Measurements from ENCODE around the gene AZIN2.

The AZIN2 gene

GRCh38 chr1:33150522-33150921, 69.6 kb downstream of the AZIN2 start:
- ChIA-PET POLR2A (no interaction called here), CTCF (no interaction called here)
- TF ChIP-seq ARNT (IDR thresholded peaks at IDR 0.05) (no peak), SP1 (IDR thresholded peaks at IDR 0.05) (no peak), FOXA1 (IDR thresholded peaks at IDR 0.05) (no peak), SUZ12 (IDR thresholded peaks at IDR 0.05) (no peak), FOXK2 (IDR thresholded peaks at IDR 0.05) (no peak)
- TF ChIP-seq, protein P1, sequence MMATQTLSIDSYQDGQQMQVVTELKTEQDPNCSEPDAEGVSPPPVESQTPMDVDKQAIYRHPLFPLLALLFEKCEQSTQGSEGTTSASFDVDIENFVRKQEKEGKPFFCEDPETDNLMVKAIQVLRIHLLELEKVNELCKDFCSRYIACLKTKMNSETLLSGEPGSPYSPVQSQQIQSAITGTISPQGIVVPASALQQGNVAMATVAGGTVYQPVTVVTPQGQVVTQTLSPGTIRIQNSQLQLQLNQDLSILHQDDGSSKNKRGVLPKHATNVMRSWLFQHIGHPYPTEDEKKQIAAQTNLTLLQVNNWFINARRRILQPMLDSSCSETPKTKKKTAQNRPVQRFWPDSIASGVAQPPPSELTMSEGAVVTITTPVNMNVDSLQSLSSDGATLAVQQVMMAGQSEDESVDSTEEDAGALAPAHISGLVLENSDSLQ (IDR thresholded peaks at IDR 0.05): no peak
- no peak for DNase-seq (ENCODE audit: extremely low spot score)

DNA sequence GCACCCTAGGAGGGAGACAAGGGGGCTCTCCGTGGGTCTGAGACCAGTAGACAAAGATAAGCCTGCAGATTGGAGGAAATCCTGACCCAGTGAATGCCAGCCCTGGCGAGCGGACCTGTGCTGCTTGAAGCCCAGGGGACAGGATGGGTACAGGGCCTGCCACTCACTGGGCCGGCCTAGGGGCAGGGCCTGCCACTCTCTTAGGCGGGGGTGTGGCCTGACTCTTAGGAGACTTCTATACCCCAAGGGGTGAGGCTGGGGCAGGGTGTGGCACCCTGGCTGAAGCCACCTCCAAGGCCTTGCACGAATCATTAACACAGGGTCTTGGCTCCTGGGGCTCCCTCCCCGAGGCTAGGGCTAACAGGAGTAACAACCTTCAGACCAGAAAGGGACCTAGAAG, 70.2 kb downstream of the AZIN2 start:
- TF ChIP-seq BHLHE40 (IDR thresholded peaks at IDR 0.05; ENCODE audit: borderline replicate concordance): no peak
- no peak for TF ChIP-seq SP1 (IDR thresholded peaks at IDR 0.05)
- TF ChIP-seq FOXM1 (IDR thresholded peaks at IDR 0.05; ENCODE audit: borderline replicate concordance): no peak
- TF ChIP-seq FOXK2 (IDR thresholded peaks at IDR 0.05): no peak
- TF ChIP-seq ARNT (IDR thresholded peaks at IDR 0.05): no peak
- TF ChIP-seq FOXA1 (IDR thresholded peaks at IDR 0.05): no peak
- no peak for TF ChIP-seq CTBP1 (IDR thresholded peaks at IDR 0.05; ENCODE audit: borderline replicate concordance)
- TF ChIP-seq ELF4 (IDR thresholded peaks at IDR 0.05): no peak
- TF ChIP-seq, protein P1 (IDR thresholded peaks at IDR 0.05): no peak
- TF ChIP-seq SUZ12 (IDR thresholded peaks at IDR 0.05): no peak
- TF ChIP-seq L3MBTL2 (conservative IDR thresholded peaks at IDR 0.05): no peak
- no peak for TF ChIP-seq TARDBP (IDR thresholded peaks at IDR 0.05)
- no peak for TF ChIP-seq NFRKB (IDR thresholded peaks at IDR 0.05)
- no peak for TF ChIP-seq ZNF384 (IDR thresholded peaks at IDR 0.05)
- no peak for TF ChIP-seq HDGF (IDR thresholded peaks at IDR 0.05; ENCODE audit: borderline replicate concordance)
- ChIA-PET POLR2A (interaction anchor here (0.8 kb wide), 1 partner anchor 30 kb away, joined by 3 read pairs; no protein-coding TSS in a partner anchor), CTCF (no interaction called here)
- DNase-seq (ENCODE audit: extremely low spot score): no peak

GRCh38 chr1:33152685-33153432, 71.9 kb downstream of the AZIN2 start:
- DNase-seq (ENCODE audit: extremely low spot score): no peak
- TF ChIP-seq NFRKB (IDR thresholded peaks at IDR 0.05) (no peak), ARNT (IDR thresholded peaks at IDR 0.05) (no peak), CTBP1 (IDR thresholded peaks at IDR 0.05; ENCODE audit: borderline replicate concordance) (no peak), ZNF384 (IDR thresholded peaks at IDR 0.05) (no peak), FOXK2 (IDR thresholded peaks at IDR 0.05) (no peak), LEF1 (IDR thresholded peaks at IDR 0.05; ENCODE audit: borderline replicate concordance) (no peak), L3MBTL2 (conservative IDR thresholded peaks at IDR 0.05) (no peak), FOXA1 (IDR thresholded peaks at IDR 0.05) (no peak), SUZ12 (IDR thresholded peaks at IDR 0.05) (no peak), ELF4 (IDR thresholded peaks at IDR 0.05) (no peak), FOXM1 (IDR thresholded peaks at IDR 0.05; ENCODE audit: borderline replicate concordance) (no peak), HDGF (IDR thresholded peaks at IDR 0.05; ENCODE audit: borderline replicate concordance) (no peak), SP1 (IDR thresholded peaks at IDR 0.05) (no peak)
- TF ChIP-seq, protein P1 (IDR thresholded peaks at IDR 0.05): no peak
- ChIA-PET CTCF (interaction anchor here (0.6 to 0.7 kb wide), 2 partner anchors 217 to 917 kb away, joined by 3 to 5 read pairs; no protein-coding TSS in a partner anchor), POLR2A (interaction anchor here (0.8 kb wide), 1 partner anchor 15 kb away, joined by 4 read pairs; no protein-coding TSS in a partner anchor)

- ChIA-PET CTCF (no interaction called here), POLR2A (no interaction called here)
- TF ChIP-seq FOXM1 (IDR thresholded peaks at IDR 0.05; ENCODE audit: borderline replicate concordance): no peak
- TF ChIP-seq FOXA1 (IDR thresholded peaks at IDR 0.05): no peak
- TF ChIP-seq CTBP1 (IDR thresholded peaks at IDR 0.05; ENCODE audit: borderline replicate concordance): no peak
- no peak for TF ChIP-seq NFRKB (IDR thresholded peaks at IDR 0.05)
- TF ChIP-seq SP1 (IDR thresholded peaks at IDR 0.05): no peak
- TF ChIP-seq L3MBTL2 (conservative IDR thresholded peaks at IDR 0.05): no peak
- TF ChIP-seq, protein P1 (IDR thresholded peaks at IDR 0.05): no peak
- TF ChIP-seq ELF4 (IDR thresholded peaks at IDR 0.05): no peak
- TF ChIP-seq SUZ12 (IDR thresholded peaks at IDR 0.05): no peak
- no peak for TF ChIP-seq ZNF384 (IDR thresholded peaks at IDR 0.05)
- no peak for TF ChIP-seq FOXK2 (IDR thresholded peaks at IDR 0.05)
- TF ChIP-seq TARDBP (IDR thresholded peaks at IDR 0.05): no peak
- no peak for TF ChIP-seq ARNT (IDR thresholded peaks at IDR 0.05)
- no peak for TF ChIP-seq HDGF (IDR thresholded peaks at IDR 0.05; ENCODE audit: borderline replicate concordance)
- no peak for TF ChIP-seq LEF1 (IDR thresholded peaks at IDR 0.05; ENCODE audit: borderline replicate concordance)
- no peak for TF ChIP-seq BHLHE40 (IDR thresholded peaks at IDR 0.05; ENCODE audit: borderline replicate concordance)
- DNase-seq (ENCODE audit: extremely low spot score): no peak
Measured at GRCh38 chr1:33153650-33154049, 72.7 kb downstream of the AZIN2 start.

DNA sequence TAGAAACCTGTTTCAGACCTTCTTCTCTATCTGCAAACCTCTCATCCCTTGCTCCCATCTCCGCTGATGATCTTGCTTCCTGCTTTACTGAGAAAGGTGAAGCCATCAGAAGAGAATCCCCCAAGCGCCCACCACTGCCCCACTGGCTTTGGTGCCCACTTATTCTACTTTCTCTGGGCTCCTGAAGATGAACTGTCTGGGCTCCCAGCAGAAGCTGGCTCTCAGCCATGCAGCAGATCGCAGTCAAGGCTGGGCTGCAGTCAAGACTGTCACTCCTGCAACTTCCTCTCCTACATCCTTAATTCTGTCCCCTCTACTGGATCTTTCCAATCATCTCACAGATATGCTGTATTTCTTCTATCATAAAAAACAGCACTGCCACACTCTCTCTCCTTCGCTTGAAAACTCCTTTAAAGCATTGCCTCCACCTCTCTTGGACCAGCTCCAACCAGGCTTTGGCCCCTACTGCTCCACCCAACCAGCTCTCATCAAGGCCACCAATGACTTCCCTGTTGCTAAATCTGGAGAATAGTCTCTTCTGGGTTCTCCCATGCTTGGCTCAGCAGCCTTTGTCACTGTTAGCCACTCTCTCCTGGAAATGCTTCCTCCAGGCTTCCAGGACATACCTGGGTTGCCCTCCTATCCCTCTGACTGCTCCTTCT, 75.1 kb downstream of the AZIN2 start:
- ChIA-PET POLR2A (no interaction called here), CTCF (no interaction called here)

More for the DNA sequence above, 75.1 kb downstream of the AZIN2 start:
- no peak for TF ChIP-seq SP1 (IDR thresholded peaks at IDR 0.05)
- no peak for TF ChIP-seq HDGF (IDR thresholded peaks at IDR 0.05; ENCODE audit: borderline replicate concordance)
- no peak for TF ChIP-seq LEF1 (IDR thresholded peaks at IDR 0.05; ENCODE audit: borderline replicate concordance)
- TF ChIP-seq SUZ12 (IDR thresholded peaks at IDR 0.05): no peak
- TF ChIP-seq, protein P1 (IDR thresholded peaks at IDR 0.05): no peak
- no peak for TF ChIP-seq ARNT (IDR thresholded peaks at IDR 0.05)
- no peak for TF ChIP-seq ZNF384 (IDR thresholded peaks at IDR 0.05)
- TF ChIP-seq L3MBTL2 (conservative IDR thresholded peaks at IDR 0.05): no peak
- no peak for TF ChIP-seq TARDBP (IDR thresholded peaks at IDR 0.05)
- TF ChIP-seq BHLHE40 (IDR thresholded peaks at IDR 0.05; ENCODE audit: borderline replicate concordance): no peak
- no peak for TF ChIP-seq CTBP1 (IDR thresholded peaks at IDR 0.05; ENCODE audit: borderline replicate concordance)
- no peak for DNase-seq (ENCODE audit: extremely low spot score)
